ENCODE results near the gene OMP. TPM values are rescaled to one million over a fixed set of nuclear protein-coding genes. Genes with fewer than 3 reads are reported as not detected.
"Not testable (repeated sequence)": the region's sequence is repeated elsewhere in the genome, so short reads cannot be mapped to it uniquely, and the experiment has no call there.

Gene OMP
- not detected for total RNA-seq
- polyA plus RNA-seq = not detected

DNA sequence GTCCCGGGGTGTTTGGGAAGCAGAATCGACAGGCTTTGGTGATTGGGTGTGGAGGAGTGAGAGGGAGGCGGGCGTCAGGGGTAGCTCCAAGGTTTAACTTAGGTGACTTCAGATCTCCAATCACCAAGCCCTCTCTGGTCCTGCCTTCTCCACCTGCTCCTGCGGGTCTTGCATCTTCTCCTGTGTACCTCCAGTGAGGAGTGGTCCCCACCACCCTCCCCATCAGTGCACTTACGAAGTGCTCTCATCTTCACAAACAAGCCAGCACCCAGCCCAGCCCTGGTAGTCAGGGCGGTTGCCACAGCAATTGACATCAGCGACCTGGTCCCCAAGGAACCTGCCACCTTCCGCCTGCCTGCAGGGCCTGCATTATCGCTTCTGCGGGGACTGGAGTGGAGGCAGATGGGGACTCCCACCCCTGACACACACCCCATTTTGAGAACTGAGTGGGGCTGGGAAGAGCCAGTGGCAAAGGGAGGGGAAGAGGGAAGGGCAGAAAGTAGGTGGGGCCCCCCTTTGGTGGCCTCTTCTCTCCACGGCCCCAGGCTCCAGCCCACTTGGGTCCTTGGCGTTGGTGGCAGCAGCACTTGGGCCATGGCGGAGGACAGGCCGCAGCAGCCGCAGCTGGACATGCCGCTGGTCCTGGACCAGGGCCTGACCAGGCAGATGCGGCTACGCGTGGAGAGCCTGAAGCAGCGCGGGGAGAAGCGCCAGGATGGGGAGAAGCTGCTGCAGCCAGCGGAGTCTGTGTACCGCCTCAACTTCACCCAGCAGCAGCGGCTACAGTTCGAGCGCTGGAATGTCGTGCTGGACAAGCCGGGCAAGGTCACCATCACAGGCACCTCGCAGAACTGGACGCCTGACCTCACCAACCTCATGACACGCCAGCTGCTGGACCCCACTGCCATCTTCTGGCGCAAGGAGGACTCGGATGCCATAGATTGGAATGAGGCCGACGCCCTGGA, at the start of gene OMP:
Gene OMP, plus strand, starts transcription at position 595 of the 965 bp plus-strand sequence. Its CDS starts 0 bp downstream, at position 595.
- Histone ChIP-seq H3K4me1 (ENCODE audit: insufficient read depth) (no peaks in the 10 kb centered on the region), H3K36me3 (ENCODE audit: insufficient read depth) (no peaks in the 10 kb centered on the region), H3K27ac (ENCODE audit: low read depth) (no peak within 1 kb of the TSS), H3K4me3 (ENCODE audit: low read depth, low read length) (no peak within 1 kb of the TSS)
- DNase-seq (ENCODE audit: extremely low spot score) = no peak
- 94% methylated on average over 37 of the region's 37 CpGs for WGBS

- Histone ChIP-seq H3K36me3 (ENCODE audit: insufficient read depth) (no peaks in the 10 kb centered on the region), H3K4me3 (ENCODE audit: low read depth, low read length) (no peak overlapping the region), H3K27ac (ENCODE audit: low read depth) (no peak overlapping the region), H3K4me1 (ENCODE audit: insufficient read depth) (no peaks in the 10 kb centered on the region)
- 72% methylated on average over 14 of the region's 14 CpGs for WGBS
- DNase-seq (ENCODE audit: extremely low spot score) = no peak
These were observed 49.2 kb upstream of the OMP start for GRCh38 chr11:77053217-77054015.

GRCh38 chr11:77054084-77054483, 48.6 kb upstream of the OMP start:
- H3K4me1 ChIP-seq (ENCODE audit: insufficient read depth) = no peaks in the 10 kb centered on the region
- 60% methylated on average over 1 of the region's 1 CpG for WGBS
- H3K36me3 ChIP-seq (ENCODE audit: insufficient read depth) = no peaks in the 10 kb centered on the region
- no peak for DNase-seq (ENCODE audit: extremely low spot score)
- H3K27ac ChIP-seq (ENCODE audit: low read depth) = no peak overlapping the region
- H3K4me3 ChIP-seq (ENCODE audit: low read depth, low read length) = no peak overlapping the region

GRCh38 chr11:77055101-77055561, 47.5 kb upstream of the OMP start:
- WGBS = 80% methylated on average over 2 of the region's 2 CpGs
- DNase-seq (ENCODE audit: extremely low spot score) = no peak
- H3K27ac ChIP-seq (ENCODE audit: low read depth) = no peak overlapping the region
- no peak overlapping the region for H3K4me3 ChIP-seq (ENCODE audit: low read depth, low read length)
- no peaks in the 10 kb centered on the region for H3K4me1 ChIP-seq (ENCODE audit: insufficient read depth)
- H3K36me3 ChIP-seq (ENCODE audit: insufficient read depth) = no peaks in the 10 kb centered on the region

DNA sequence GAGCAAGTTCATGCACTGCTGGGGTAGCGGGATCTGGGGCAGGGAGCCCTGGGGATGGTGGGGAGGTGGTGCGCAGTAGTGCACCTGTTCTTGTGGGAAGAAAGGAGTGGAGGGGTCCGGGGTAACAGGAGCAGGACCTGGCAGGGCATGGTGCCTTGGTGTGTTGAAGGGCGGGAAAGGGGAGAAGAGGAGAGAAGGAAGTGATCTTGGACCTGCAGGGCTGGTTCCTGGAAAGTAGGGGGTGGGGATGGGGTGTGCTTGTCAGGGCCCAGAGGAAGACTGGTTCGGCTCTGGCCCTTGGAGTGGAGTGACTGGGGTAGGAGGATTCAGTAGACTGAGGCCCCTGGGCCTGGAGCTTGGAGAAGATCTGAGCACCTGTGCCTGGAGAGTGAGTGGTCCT, 46.7 kb upstream of the OMP start:
- Histone ChIP-seq H3K4me3 (ENCODE audit: low read depth, low read length) (no peak overlapping the region), H3K36me3 (ENCODE audit: insufficient read depth) (no peaks in the 10 kb centered on the region), H3K4me1 (ENCODE audit: insufficient read depth) (no peaks in the 10 kb centered on the region), H3K27ac (ENCODE audit: low read depth) (no peak overlapping the region)
- 97% methylated on average over 5 of the region's 5 CpGs for WGBS
- no peak for DNase-seq (ENCODE audit: extremely low spot score)

GRCh38 chr11:77056814-77057402, 45.7 kb upstream of the OMP start:
- 85% methylated on average over 3 of the region's 3 CpGs for WGBS
- DNase-seq (ENCODE audit: extremely low spot score) = no peak
- Histone ChIP-seq H3K4me3 (ENCODE audit: low read depth, low read length) (no peak overlapping the region), H3K36me3 (ENCODE audit: insufficient read depth) (no peaks in the 10 kb centered on the region), H3K4me1 (ENCODE audit: insufficient read depth) (no peaks in the 10 kb centered on the region), H3K27ac (ENCODE audit: low read depth) (no peak overlapping the region)

GRCh38 chr11:77057938-77058474, 44.6 kb upstream of the OMP start:
- WGBS = 66% methylated on average over 9 of the region's 9 CpGs
- no peak for DNase-seq (ENCODE audit: extremely low spot score)
- Histone ChIP-seq H3K36me3 (ENCODE audit: insufficient read depth) (no peaks in the 10 kb centered on the region), H3K27ac (ENCODE audit: low read depth) (no peak overlapping the region), H3K4me1 (ENCODE audit: insufficient read depth) (no peaks in the 10 kb centered on the region), H3K4me3 (ENCODE audit: low read depth, low read length) (no peak overlapping the region)

DNA sequence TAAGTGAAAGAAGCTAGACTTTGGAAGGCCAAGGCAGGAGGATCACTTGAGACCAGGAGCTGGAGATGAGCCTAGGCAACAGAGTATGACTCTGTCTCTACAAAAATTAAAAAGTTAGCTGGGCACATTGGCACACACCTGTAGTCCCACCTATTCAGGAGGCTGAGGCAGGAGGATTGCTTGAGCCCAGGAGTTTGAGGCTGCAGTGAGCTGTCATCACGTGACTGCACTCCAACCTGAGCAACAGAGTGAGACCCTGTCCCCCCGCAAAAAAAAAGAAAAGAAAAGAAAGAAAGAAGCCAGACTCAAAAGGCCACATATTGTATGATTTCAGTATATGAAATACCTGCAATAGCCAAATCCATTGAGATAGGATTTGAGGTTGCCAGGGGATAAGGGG, 43.7 kb upstream of the OMP start:
- no peak overlapping the region for H3K4me3 ChIP-seq (ENCODE audit: low read depth, low read length)
- no peaks in the 10 kb centered on the region for H3K4me1 ChIP-seq (ENCODE audit: insufficient read depth)
- no peaks in the 10 kb centered on the region for H3K36me3 ChIP-seq (ENCODE audit: insufficient read depth)
- H3K27ac ChIP-seq (ENCODE audit: low read depth) = no peak overlapping the region
- 91% methylated on average over 2 of the region's 2 CpGs for WGBS
- no peak for DNase-seq (ENCODE audit: extremely low spot score)

- no peak overlapping the region for H3K27ac ChIP-seq (ENCODE audit: low read depth)
- H3K36me3 ChIP-seq (ENCODE audit: insufficient read depth) = no peaks in the 10 kb centered on the region
- WGBS = 90% methylated on average over 5 of the region's 5 CpGs
These were observed 42.8 kb upstream of the OMP start for GRCh38 chr11:77059806-77060205.

GRCh38 chr11:77060234-77060633, 42.4 kb upstream of the OMP start:
- no peak for DNase-seq (ENCODE audit: extremely low spot score)
- Histone ChIP-seq H3K4me3 (ENCODE audit: low read depth, low read length) (no peak overlapping the region), H3K36me3 (ENCODE audit: insufficient read depth) (no peaks in the 10 kb centered on the region), H3K4me1 (ENCODE audit: insufficient read depth) (no peaks in the 10 kb centered on the region), H3K27ac (ENCODE audit: low read depth) (no peak overlapping the region)
- 87% methylated on average over 4 of the region's 4 CpGs for WGBS

More at GRCh38 chr11:77059806-77060205, 42.8 kb upstream of the OMP start:
- no peak for DNase-seq (ENCODE audit: extremely low spot score)
- no peak overlapping the region for H3K4me3 ChIP-seq (ENCODE audit: low read depth, low read length)
- no peaks in the 10 kb centered on the region for H3K4me1 ChIP-seq (ENCODE audit: insufficient read depth)

DNA sequence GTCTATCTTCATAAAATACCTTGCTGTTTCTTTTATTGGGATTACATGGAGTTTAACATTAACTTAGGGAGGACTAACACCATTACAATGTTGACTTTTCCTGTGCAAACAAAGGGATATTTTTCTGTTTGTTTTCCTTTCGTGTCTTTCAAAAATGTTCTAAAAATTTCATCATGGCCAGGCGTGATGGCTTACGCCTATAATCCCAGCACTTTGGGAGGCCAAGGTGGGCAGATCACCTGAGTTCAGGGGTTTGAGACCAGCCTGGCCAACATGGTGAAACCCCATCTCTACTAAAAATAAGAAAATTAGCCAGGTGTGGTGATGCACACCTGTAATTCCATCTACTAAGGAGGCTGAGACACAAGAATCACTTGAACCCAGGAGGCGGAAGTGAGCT, 41.4 kb upstream of the OMP start:
- not testable (repeated sequence) for DNase-seq (ENCODE audit: extremely low spot score); H3K4me3 ChIP-seq (ENCODE audit: low read depth, low read length); H3K36me3 ChIP-seq (ENCODE audit: insufficient read depth); H3K4me1 ChIP-seq (ENCODE audit: insufficient read depth); H3K27ac ChIP-seq (ENCODE audit: low read depth)
- WGBS = 66% methylated on average over 4 of the region's 4 CpGs

DNA sequence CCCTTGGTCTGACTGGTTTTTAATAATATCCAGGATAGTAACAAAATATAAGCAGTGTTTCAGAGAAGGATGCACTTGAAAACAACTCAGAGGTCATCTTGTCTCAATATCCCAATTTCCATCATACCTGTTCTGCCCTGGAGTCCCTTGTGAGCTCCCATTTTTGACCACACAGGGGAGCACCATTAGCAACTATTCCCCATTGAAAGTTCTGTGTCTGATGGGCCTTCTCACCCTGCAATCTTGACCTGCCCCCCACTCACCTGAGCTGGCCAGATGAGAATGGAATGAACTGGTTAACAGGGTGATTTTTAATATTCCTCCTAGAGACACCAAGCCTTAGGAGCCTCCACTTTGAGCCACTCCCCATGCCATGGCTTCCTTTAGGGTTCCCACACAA, 39.7 kb upstream of the OMP start:
- Histone ChIP-seq H3K36me3 (ENCODE audit: insufficient read depth) (no peaks in the 10 kb centered on the region), H3K4me1 (ENCODE audit: insufficient read depth) (no peaks in the 10 kb centered on the region), H3K4me3 (ENCODE audit: low read depth, low read length) (no peak overlapping the region), H3K27ac (ENCODE audit: low read depth) (no peak overlapping the region)
- no peak for DNase-seq (ENCODE audit: extremely low spot score)

DNA sequence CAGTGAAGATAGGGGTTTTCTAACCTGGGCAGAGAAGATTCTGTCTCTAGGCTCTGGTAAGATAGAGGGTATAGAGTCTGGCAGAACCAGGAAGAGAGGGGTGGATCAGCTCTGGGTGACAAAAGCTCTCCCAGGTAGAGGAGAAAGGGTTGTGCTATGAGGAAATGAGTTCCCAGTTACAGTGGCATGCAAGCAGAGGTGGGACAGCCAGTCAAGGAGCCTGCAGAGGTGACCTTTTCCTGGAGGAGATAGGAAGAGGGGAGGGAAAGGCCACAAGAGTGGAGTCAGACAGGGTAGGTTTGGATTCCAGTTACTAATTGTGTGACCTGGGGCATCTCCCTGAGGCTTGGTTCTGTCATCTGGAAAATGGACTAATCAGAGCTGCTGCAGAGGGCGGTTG, 39.2 kb upstream of the OMP start:
- 96% methylated on average over 1 of the region's 1 CpG for whole genome bisulfite sequencing
- Histone ChIP-seq H3K27ac (ENCODE audit: low read depth) (no peak overlapping the region), H3K4me1 (ENCODE audit: insufficient read depth) (no peaks in the 10 kb centered on the region), H3K36me3 (ENCODE audit: insufficient read depth) (no peaks in the 10 kb centered on the region), H3K4me3 (ENCODE audit: low read depth, low read length) (no peak overlapping the region)
- DNase-seq (ENCODE audit: extremely low spot score) = no peak
